Right lobe of liver (tissue), 4 donors: Measurements from ENCODE around the gene SHMT2.

ENCODE experiments used
- POLR2A ChIP-seq: fragments of 450-650 bp; IDR thresholded peaks from one replicate; pipeline ENCODE4 v1.6.1; 2017; ENCODE audit warnings: antibody characterized with exemption, mild to moderate bottlenecking
- TF ChIP-seq, protein P1 (sequence below), 4 donors: fragments of 200-600 bp in 3 of 4; fragments of 450-650 bp in 1 of 4; IDR thresholded peaks; one replicate each; pipeline versions ENCODE4 v1.5.1 to v1.8.0; 2016 to 2022; ENCODE audit warnings: antibody characterized with exemption in 4 of 4, mild to moderate bottlenecking in 2 of 4
- donor health status: DM: no; HTN: no; CAD: no.
- donor health status: DM: no; HTN: no; CAD: no.
- donor health status: DM: no; HTN: yes; CAD: no.

DNA sequence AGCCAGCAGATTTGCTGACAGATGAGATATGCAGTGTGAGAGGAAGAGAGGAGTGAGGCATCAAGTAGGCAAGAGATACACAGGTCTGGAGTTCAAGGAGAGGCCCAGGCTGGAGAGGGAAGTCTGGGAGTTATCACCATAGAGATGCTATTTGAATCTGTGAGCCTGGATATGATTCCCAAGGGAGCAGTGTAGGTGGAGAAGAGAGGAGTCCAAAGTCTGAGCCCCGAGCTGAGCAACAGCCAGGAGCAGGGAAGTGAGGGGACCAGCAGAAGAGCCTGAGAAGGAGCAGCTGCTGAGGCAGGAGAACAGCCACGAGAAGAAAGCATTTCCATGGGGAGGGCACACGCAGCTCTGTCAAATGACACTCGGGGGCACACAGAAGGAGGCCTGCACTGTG lies 33.1 kb upstream of the SHMT2 start:
- TF ChIP-seq, protein P1, sequence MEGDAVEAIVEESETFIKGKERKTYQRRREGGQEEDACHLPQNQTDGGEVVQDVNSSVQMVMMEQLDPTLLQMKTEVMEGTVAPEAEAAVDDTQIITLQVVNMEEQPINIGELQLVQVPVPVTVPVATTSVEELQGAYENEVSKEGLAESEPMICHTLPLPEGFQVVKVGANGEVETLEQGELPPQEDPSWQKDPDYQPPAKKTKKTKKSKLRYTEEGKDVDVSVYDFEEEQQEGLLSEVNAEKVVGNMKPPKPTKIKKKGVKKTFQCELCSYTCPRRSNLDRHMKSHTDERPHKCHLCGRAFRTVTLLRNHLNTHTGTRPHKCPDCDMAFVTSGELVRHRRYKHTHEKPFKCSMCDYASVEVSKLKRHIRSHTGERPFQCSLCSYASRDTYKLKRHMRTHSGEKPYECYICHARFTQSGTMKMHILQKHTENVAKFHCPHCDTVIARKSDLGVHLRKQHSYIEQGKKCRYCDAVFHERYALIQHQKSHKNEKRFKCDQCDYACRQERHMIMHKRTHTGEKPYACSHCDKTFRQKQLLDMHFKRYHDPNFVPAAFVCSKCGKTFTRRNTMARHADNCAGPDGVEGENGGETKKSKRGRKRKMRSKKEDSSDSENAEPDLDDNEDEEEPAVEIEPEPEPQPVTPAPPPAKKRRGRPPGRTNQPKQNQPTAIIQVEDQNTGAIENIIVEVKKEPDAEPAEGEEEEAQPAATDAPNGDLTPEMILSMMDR (IDR thresholded peaks at IDR 0.05) = no peak
- no peak for TF ChIP-seq POLR2A
